H1 (cell line): ENCODE measurements around the gene TUBGCP6. TPM values are rescaled to one million over a fixed set of nuclear protein-coding genes. Genes with fewer than 3 reads are reported as not detected.

Experiments
- CTCF ChIA-PET: fragments of 300-600 bp; sonication (Branson Sonifier 250); formaldehyde crosslinking; loops from one replicate; lab custom pipeline; 2021; ENCODE audit not compliant: partially characterized antibody; lab: Charles Lee
- POLR2A ChIA-PET: fragments of 300-600 bp; sonication (Branson Sonifier 250); formaldehyde crosslinking; loops from one replicate; lab custom pipeline; 2021; ENCODE audit warnings: inconsistent platforms; ENCODE audit not compliant: partially characterized antibody; lab: Charles Lee
- DNase-seq, 2 experiments: peaks; one replicate each; pipeline versions ENCODE4 v3.0.0 to v3.0.0-alpha.2; 2010 to 2022; ENCODE audit warnings: low spot score in 2 of 2, low read depth in 1 of 2, mixed read lengths in 1 of 2
- FAIRE-seq: peaks from 2 replicates; lab custom pipeline; 2011; peaks lifted over from hg19 to GRCh38; lab: Jason Lieb, UNC
- H2AFZ ChIP-seq: 2 replicates; pipeline ENCODE4 v1.8.1; 2012; ENCODE audit warnings: low read length, inconsistent platforms
- H2AK5ac ChIP-seq: 2 replicates; pipeline ENCODE4 v1.6.1; 2013; ENCODE audit warnings: low read depth, low read length
- H2BK120ac ChIP-seq: replicated peaks from 2 replicates; pipeline ENCODE3; 2013; ENCODE audit warnings: low read depth, low read length, inconsistent platforms
- H2BK12ac ChIP-seq: 2 replicates; pipeline ENCODE4 v1.6.1; 2013; ENCODE audit warnings: low read depth, low read length
- H2BK15ac ChIP-seq: 2 replicates; pipeline ENCODE4 v1.6.1; 2013; ENCODE audit warnings: low read length
- H2BK20ac ChIP-seq: 2 replicates; pipeline ENCODE4 v1.6.1; 2013; ENCODE audit warnings: low read length
- H2BK5ac ChIP-seq: 2 replicates; pipeline ENCODE4 v1.6.1; 2013; ENCODE audit warnings: low read depth, low read length
- H3K14ac ChIP-seq: 2 replicates; pipeline ENCODE4 v1.6.1; 2013; ENCODE audit warnings: inconsistent platforms; ENCODE audit not compliant: insufficient read length
- H3K18ac ChIP-seq: 2 replicates; pipeline ENCODE4 v1.6.1; 2013; ENCODE audit warnings: low read length; ENCODE audit errors: extremely low read depth
- H3K23ac ChIP-seq: 2 replicates; pipeline ENCODE4 v1.6.1; 2013; ENCODE audit warnings: inconsistent platforms; ENCODE audit not compliant: insufficient read length
- H3K23me2 ChIP-seq: 2 replicates; pipeline ENCODE4 v1.6.1; 2013; ENCODE audit warnings: low read depth, low read length
- H3K27ac ChIP-seq: 2 replicates; pipeline ENCODE4 v1.6.1; 2011; ENCODE audit warnings: low read depth, low read length, inconsistent platforms
- H3K27me3 ChIP-seq, 4 experiments: replicated peaks in 1 of 4; 1 replicate in 1 of 4; 2 replicates in 3 of 4; pipeline versions ENCODE4 v1.6.1 to v1.8.1; 2011 to 2013; ENCODE audit warnings: low read length in 3 of 4, mild to moderate bottlenecking in 3 of 4, inconsistent platforms in 2 of 4, mixed read lengths in 2 of 4, moderate library complexity in 1 of 4; ENCODE audit not compliant: control insufficient read depth in 3 of 4, insufficient read depth in 3 of 4; ENCODE audit errors: extremely low read depth in 1 of 4
- H3K36me3 ChIP-seq, 4 experiments: 2 replicates each; pipeline versions ENCODE4 v1.6.1 to v1.8.1; 2011 to 2013; ENCODE audit warnings: mild to moderate bottlenecking in 4 of 4, low read length in 3 of 4, moderate library complexity in 2 of 4, control low read depth in 1 of 4, inconsistent platforms in 1 of 4; ENCODE audit not compliant: insufficient read depth in 4 of 4, control insufficient read depth in 2 of 4
- H3K4ac ChIP-seq: replicated peaks from 2 replicates; pipeline ENCODE3; 2013; ENCODE audit warnings: low read length, low read depth, mixed read lengths, inconsistent platforms; ENCODE audit not compliant: insufficient read length
- H3K4me1 ChIP-seq, 4 experiments: replicated peaks in 1 of 4; 1 replicate in 1 of 4; 2 replicates in 3 of 4; pipeline versions ENCODE4 v1.6.1 to v1.8.1; 2011 to 2013; ENCODE audit warnings: low read length in 3 of 4, inconsistent platforms in 2 of 4, mixed read lengths in 1 of 4; ENCODE audit not compliant: insufficient read depth in 4 of 4, control insufficient read depth in 3 of 4
- H3K4me2 ChIP-seq, 2 experiments: 2 replicates each; pipeline versions ENCODE4 v1.6.1 to v1.8.1; 2011 to 2013; ENCODE audit warnings: low read depth in 2 of 2, low read length in 2 of 2, control low read depth in 1 of 2, inconsistent platforms in 1 of 2, mild to moderate bottlenecking in 1 of 2; ENCODE audit not compliant: insufficient read depth in 1 of 2
- H3K4me3 ChIP-seq, 4 experiments: fragments of 200-600, 300-600 bp in 1 of 4; sonication (generic), shearing (Covaris generic), sonication (Bioruptor Twin) in 1 of 4; 2 replicates each; pipeline versions ENCODE4 v1.5.1 to v1.8.1; 2011 to 2016; ENCODE audit warnings: low read length in 4 of 4, low read depth in 3 of 4, control low read depth in 2 of 4, inconsistent platforms in 2 of 4, mild to moderate bottlenecking in 2 of 4, mixed read lengths in 1 of 4, moderate library complexity in 1 of 4; ENCODE audit not compliant: insufficient read depth in 2 of 4; ENCODE audit errors: extremely low read depth in 1 of 4
- H3K56ac ChIP-seq: replicated peaks from 2 replicates; pipeline ENCODE3; 2013; ENCODE audit warnings: low read depth, mild to moderate bottlenecking, mixed read lengths, low read length, inconsistent platforms; ENCODE audit not compliant: insufficient read length
- H3K79me1 ChIP-seq: 2 replicates; pipeline ENCODE4 v1.6.1; 2013; ENCODE audit warnings: low read depth, low read length, control low read depth
- H3K79me2 ChIP-seq, 2 experiments: 2 replicates each; pipeline versions ENCODE4 v1.6.1 to v1.8.1; 2012 to 2013; ENCODE audit warnings: low read length in 2 of 2, mild to moderate bottlenecking in 2 of 2, inconsistent platforms in 1 of 2; ENCODE audit not compliant: insufficient read depth in 2 of 2, control insufficient read depth in 1 of 2
- H3K9ac ChIP-seq, 4 experiments: replicated peaks in 1 of 4; 1 replicate in 1 of 4; 2 replicates in 3 of 4; pipeline versions ENCODE4 v1.6.1 to v1.8.1; 2011 to 2013; ENCODE audit warnings: low read depth in 3 of 4, low read length in 3 of 4, control low read depth in 2 of 4, mild to moderate bottlenecking in 2 of 4, moderate library complexity in 2 of 4, inconsistent platforms in 1 of 4; ENCODE audit errors: extremely low read depth in 1 of 4
- H3K9me3 ChIP-seq, 2 experiments: 2 replicates each; pipeline versions ENCODE4 v1.6.1 to v1.8.1; 2012 to 2013; ENCODE audit warnings: mild to moderate bottlenecking in 2 of 2, moderate library complexity in 2 of 2, control low read depth in 1 of 2, inconsistent platforms in 1 of 2, low read depth in 1 of 2, low read length in 1 of 2, mixed read lengths in 1 of 2; ENCODE audit not compliant: insufficient read depth in 2 of 2
- H4K20me1 ChIP-seq, 2 experiments: replicated peaks in 1 of 2; 2 replicates each; pipeline versions ENCODE3 to v1.8.1; 2011 to 2013; ENCODE audit warnings: inconsistent platforms in 2 of 2, low read length in 2 of 2, mild to moderate bottlenecking in 1 of 2; ENCODE audit not compliant: insufficient read depth in 2 of 2, control insufficient read depth in 1 of 2
- H4K5ac ChIP-seq: 2 replicates; pipeline ENCODE4 v1.6.1; 2013; ENCODE audit warnings: low read length, low read depth, mixed read lengths, inconsistent platforms; ENCODE audit not compliant: insufficient read length
- H4K8ac ChIP-seq: 2 replicates; pipeline ENCODE4 v1.8.0; 2013; ENCODE audit warnings: mild to moderate bottlenecking, moderate library complexity, low read length, inconsistent platforms; ENCODE audit not compliant: insufficient read depth; ENCODE audit errors: extremely low read depth
- H4K91ac ChIP-seq: replicated peaks from 2 replicates; pipeline ENCODE3; 2013; ENCODE audit warnings: low read length, mixed read lengths, inconsistent platforms; ENCODE audit not compliant: insufficient read length
- BACH1 ChIP-seq: IDR thresholded peaks from 2 replicates; pipeline ENCODE4 v1.6.1; 2012; ENCODE audit warnings: low read length, improper control_type of control experiment
- CBX8 ChIP-seq: fragments of 300-800, 300-1000 bp; sonication (generic); IDR thresholded peaks from 2 replicates; pipeline ENCODE4 v1.7.1; 2016; ENCODE audit warnings: low read depth, low read length, borderline replicate concordance
- CHD1 ChIP-seq: IDR thresholded peaks from 2 replicates; pipeline ENCODE4 v1.6.1; 2012; ENCODE audit warnings: low read depth, low read length, improper control_type of control experiment
- EZH2 ChIP-seq: fragments of 200-600 bp; sonication (generic); IDR thresholded peaks from 2 replicates; pipeline ENCODE4 v1.7.1; 2012; ENCODE audit warnings: low read depth, mild to moderate bottlenecking, moderate library complexity, low read length, inconsistent platforms; ENCODE audit not compliant: severe bottlenecking
- GTF2F1 ChIP-seq: IDR thresholded peaks from 2 replicates; pipeline ENCODE4 v1.6.1; 2012; ENCODE audit warnings: low read depth, low read length, improper control_type of control experiment, borderline replicate concordance
- KDM4A ChIP-seq: IDR thresholded peaks from one replicate; pipeline ENCODE4 v1.7.1; 2012; ENCODE audit warnings: low read depth, mild to moderate bottlenecking, moderate library complexity, low read length, inconsistent platforms; ENCODE audit not compliant: severe bottlenecking
- POU5F1 ChIP-seq: IDR thresholded peaks from 2 replicates; pipeline ENCODE4 v1.6.1; 2011; ENCODE audit warnings: low read depth, mild to moderate bottlenecking, low read length, moderate library complexity
- TAF1 ChIP-seq: IDR thresholded peaks from 2 replicates; pipeline ENCODE4 v1.6.1; 2011; ENCODE audit warnings: mild to moderate bottlenecking, low read depth, low read length
- WGBS, 2 experiments: shearing (Covaris generic) in 1 of 2; methylation state at CpG; one replicate each; pipeline versions ENCODE4 v1.1.6 to v1.1.7; 2013 to 2015; ENCODE audit warnings: low lambda C conversion rate in 2 of 2, mixed read lengths in 2 of 2, inconsistent platforms in 1 of 2, low coverage in 1 of 2, missing lambda C conversion rate in 1 of 2; ENCODE audit not compliant: insufficient replicate concordance in 2 of 2, insufficient coverage in 1 of 2, insufficient read length in 1 of 2; ENCODE audit errors: extremely low coverage in 1 of 2, missing lambda C conversion rate in 1 of 2; 5-methylcytosine and 5-hydroxymethylcytosine counted together
- polyA plus RNA-seq, 7 experiments: library from polyadenylated mRNA; depleted of rRNA in 3 of 7; stranded (reverse) in 5 of 7; unstranded in 2 of 7; fragments of >200 nt in 5 of 7; fragments of 200-250 nt in 2 of 7; gene quantifications; 1 replicate in 5 of 7; 2 replicates in 1 of 7; 4 replicates in 1 of 7; pipeline versions ENCODE4 v1.2.1 to v1.2.3, GENCODE V29; 2011 to 2013; ENCODE audit warnings: missing spikeins in 2 of 7, mixed read lengths in 2 of 7
- total RNA-seq: library from RNA; stranded (reverse); fragmentation: NEBNext Ultra II Directional; extraction: Animal tissue kit (Norgen Biotek cat#: 25700); gene quantifications from 2 replicates; pipeline ENCODE4 v1.2.1, GENCODE V29; 2021
- TF ChIP-seq, protein P1 (sequence below), 3 experiments: IDR thresholded peaks; 1 replicate in 2 of 3; 2 replicates in 1 of 3; pipeline versions ENCODE4 v1.5.1 to v1.6.1; 2011; ENCODE audit warnings: low read length in 3 of 3, mild to moderate bottlenecking in 3 of 3, inconsistent platforms in 2 of 3, low read depth in 1 of 3, moderate library complexity in 1 of 3; ENCODE audit not compliant: insufficient read depth in 1 of 3; ENCODE audit errors: control extremely low read depth in 1 of 3

The TUBGCP6 gene
- total and polyA plus RNA-seq, 2 of the 8 experiments (the other 6 are each of a cell fraction or from before 2014, with no cell fraction given), result 24.2 to 24.7 TPM

DNA sequence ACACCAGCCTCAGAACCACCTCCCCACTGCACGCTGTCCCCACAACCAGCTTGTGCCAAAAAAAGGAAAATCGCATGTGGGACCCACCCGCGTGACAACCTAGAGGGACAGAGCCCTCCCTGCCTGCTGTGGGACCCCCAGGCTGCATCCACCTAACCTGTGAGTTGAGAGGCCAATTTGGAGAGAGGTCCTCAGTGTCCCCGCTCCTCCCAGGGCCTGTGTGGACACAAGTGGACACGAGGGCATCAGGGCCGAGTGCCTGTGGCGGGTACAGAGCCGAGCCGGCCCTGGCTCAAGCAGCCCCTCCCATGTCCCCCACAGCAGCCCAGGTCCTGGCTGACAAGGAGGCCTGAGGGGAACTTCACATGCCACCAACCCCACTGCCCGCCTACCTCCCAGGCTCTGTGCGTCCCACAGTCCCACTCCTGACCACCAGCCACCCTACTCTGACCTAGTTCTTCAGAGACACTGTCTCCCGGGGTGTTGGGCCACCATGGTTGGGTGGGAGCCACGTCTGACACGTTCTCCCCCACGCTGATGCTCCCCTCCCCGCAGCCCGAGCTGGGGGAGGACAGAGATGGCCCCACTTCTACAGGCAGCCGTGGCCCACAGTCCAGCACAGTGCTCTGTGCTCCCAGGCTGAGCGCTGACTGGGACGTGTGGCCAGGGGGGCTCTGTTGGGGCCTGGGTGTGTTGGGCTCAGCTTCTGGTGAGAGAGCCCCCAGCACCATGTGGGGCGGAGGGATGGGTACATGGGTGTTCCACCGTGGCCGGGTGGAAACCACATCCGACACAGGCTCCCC lies 24.8 kb downstream of the TUBGCP6 start:
- DNase-seq, result peak in 1 of 2 experiments; percentile 45
- H4K8ac ChIP-seq, result peak overlapping the region; percentile 62
- no peak overlapping the region for H2BK12ac ChIP-seq
- H2BK120ac ChIP-seq, result no peak overlapping the region
- H4K91ac ChIP-seq, result no peak overlapping the region
- H3K23me2 ChIP-seq, result no peaks in the 10 kb centered on the region
- no peak overlapping the region for H3K4me3 ChIP-seq
- ChIA-PET CTCF (interaction anchor here (1.2 to 9.2 kb wide), 5 partner anchors 11 to 72 kb away, joined by 4 to 77 read pairs (median 6); no protein-coding TSS in a partner anchor), POLR2A (interaction anchor here (0.6 to 2.9 kb wide), 4 partner anchors 12 to 166 kb away, joined by 3 to 9 read pairs (median 3); no protein-coding TSS in a partner anchor)
- H2BK5ac ChIP-seq, result no peak overlapping the region
- no peak overlapping the region for H3K56ac ChIP-seq
- H2AK5ac ChIP-seq, result no peak overlapping the region
- H3K14ac ChIP-seq, result no peak overlapping the region
- H3K9ac ChIP-seq, result no peak overlapping the region
- H3K4me1 ChIP-seq, result peaks cover 0 to 11% (median 2%) of the 10 kb centered on the region in 4 experiments; a peak in 3 of 7 replicates
- no peaks in the 10 kb centered on the region; a peak in 1 of 4 replicates for H3K9me3 ChIP-seq
- no peak overlapping the region for H3K27ac ChIP-seq
- H3K27me3 ChIP-seq, result no peaks in the 10 kb centered on the region
- no peak overlapping the region; the same call in 1 of the 2 replicates for H3K18ac ChIP-seq
- H3K4me2 ChIP-seq, result no peak overlapping the region
- H2BK15ac ChIP-seq, result no peak overlapping the region
- H4K20me1 ChIP-seq, result peaks cover 7 to 32% of the 10 kb centered on the region in 2 experiments
- H3K79me2 ChIP-seq, result no peaks in the 10 kb centered on the region; a peak in 1 of 4 replicates
- H2BK20ac ChIP-seq, result no peak overlapping the region
- 93% methylated on average over 23 of the region's 25 CpGs; no CpG with 5 or more reads in 1 of the 2 experiments for WGBS, 2 experiments
- peaks cover 7 to 41% (median 29%) of the 10 kb centered on the region in 4 experiments for H3K36me3 ChIP-seq
- H3K79me1 ChIP-seq, result peaks cover 2% of the 10 kb centered on the region; the same call in 1 of the 2 replicates
- no peak for FAIRE-seq
- no peak overlapping the region for H3K23ac ChIP-seq
- no peak overlapping the region for H2AFZ ChIP-seq
- no peak overlapping the region for H4K5ac ChIP-seq
- H3K4ac ChIP-seq, result no peak overlapping the region
- TF ChIP-seq CBX8, result no peak
- no peak for TF ChIP-seq BACH1
- TF ChIP-seq TAF1, result no peak
- TF ChIP-seq CHD1, result no peak
- no peak for TF ChIP-seq EZH2
- no peak for TF ChIP-seq GTF2F1
- TF ChIP-seq KDM4A, result no peak
- TF ChIP-seq, protein P1, sequence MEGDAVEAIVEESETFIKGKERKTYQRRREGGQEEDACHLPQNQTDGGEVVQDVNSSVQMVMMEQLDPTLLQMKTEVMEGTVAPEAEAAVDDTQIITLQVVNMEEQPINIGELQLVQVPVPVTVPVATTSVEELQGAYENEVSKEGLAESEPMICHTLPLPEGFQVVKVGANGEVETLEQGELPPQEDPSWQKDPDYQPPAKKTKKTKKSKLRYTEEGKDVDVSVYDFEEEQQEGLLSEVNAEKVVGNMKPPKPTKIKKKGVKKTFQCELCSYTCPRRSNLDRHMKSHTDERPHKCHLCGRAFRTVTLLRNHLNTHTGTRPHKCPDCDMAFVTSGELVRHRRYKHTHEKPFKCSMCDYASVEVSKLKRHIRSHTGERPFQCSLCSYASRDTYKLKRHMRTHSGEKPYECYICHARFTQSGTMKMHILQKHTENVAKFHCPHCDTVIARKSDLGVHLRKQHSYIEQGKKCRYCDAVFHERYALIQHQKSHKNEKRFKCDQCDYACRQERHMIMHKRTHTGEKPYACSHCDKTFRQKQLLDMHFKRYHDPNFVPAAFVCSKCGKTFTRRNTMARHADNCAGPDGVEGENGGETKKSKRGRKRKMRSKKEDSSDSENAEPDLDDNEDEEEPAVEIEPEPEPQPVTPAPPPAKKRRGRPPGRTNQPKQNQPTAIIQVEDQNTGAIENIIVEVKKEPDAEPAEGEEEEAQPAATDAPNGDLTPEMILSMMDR (IDR thresholded peaks at IDR 0.05; ENCODE audit: control extremely low read depth in 1 of 3, insufficient read depth in 1 of 3, low read depth in 1 of 3, low read length in 3 of 3), result no peak
- TF ChIP-seq POU5F1, result no peak
